Upper lobe of left lung (tissue), 6 donors: ENCODE measurements around the gene SLC26A9. TPM values are rescaled to one million over a fixed set of nuclear protein-coding genes. Genes with fewer than 3 reads are reported as not detected.

Source experiments
- ATAC-seq, 2 donors: fragments of 200-7000 bp; cut with Tn5 transposase; one replicate each; pipeline ENCODE4 v1.9.1; 2022; ENCODE audit warnings: mild to moderate bottlenecking in 2 of 2, moderate library complexity in 2 of 2; ENCODE audit not compliant: low FRiP score in 2 of 2
- DNase-seq, 2 donors: peaks; one replicate each; pipeline ENCODE4 v3.0.0-alpha.2; 2019 to 2020
- H3K27ac ChIP-seq, 4 donors: fragments of 200-600 bp; sonication (generic); one replicate each; pipeline ENCODE4 v1.5.1; 2016 to 2019
- H3K27me3 ChIP-seq, 4 donors: fragments of 200-600 bp; sonication (generic); one replicate each; pipeline ENCODE4 v1.5.1; 2017 to 2019
- H3K36me3 ChIP-seq, 4 donors: fragments of 200-600 bp; sonication (generic); one replicate each; pipeline ENCODE4 v1.5.1; 2016 to 2019
- H3K4me1 ChIP-seq, 4 donors: fragments of 200-600 bp; sonication (generic); one replicate each; pipeline ENCODE4 v1.5.1; 2018 to 2019
- H3K4me3 ChIP-seq, 4 donors: fragments of 200-600 bp; sonication (generic); one replicate each; pipeline ENCODE4 v1.5.1; 2017 to 2019; ENCODE audit warnings: mild to moderate bottlenecking in 2 of 4, moderate library complexity in 1 of 4
- H3K9me3 ChIP-seq, 4 donors: fragments of 200-600 bp; sonication (generic); one replicate each; pipeline ENCODE4 v1.5.1; 2018 to 2019
- EP300 ChIP-seq, 4 donors: sonication (generic); formaldehyde crosslinking; IDR thresholded peaks; one replicate each; pipeline ENCODE4 v1.5.1; 2017; ENCODE audit warnings: antibody characterized with exemption in 4 of 4, control low read depth in 2 of 4
- POLR2A ChIP-seq, 4 donors: fragments of 450-650 bp; IDR thresholded peaks; one replicate each; pipeline ENCODE4 v1.5.1; 2016 to 2017; ENCODE audit warnings: antibody characterized with exemption in 4 of 4, mild to moderate bottlenecking in 2 of 4
- POLR2AphosphoS5 ChIP-seq, 2 donors: sonication (generic); formaldehyde crosslinking; IDR thresholded peaks; one replicate each; pipeline ENCODE4 v1.5.1; 2017; ENCODE audit warnings: antibody characterized with exemption in 2 of 2
- WGBS, 2 donors: methylation state at CpG; one replicate each; pipeline ENCODE4 v1.1.5; 2017 to 2018; 5-methylcytosine and 5-hydroxymethylcytosine counted together
- total RNA-seq, 6 donors: library from RNA; depleted of rRNA in 4 of 6; stranded (reverse); fragments of >200 nt in 4 of 6; gene quantifications; one replicate each; pipeline versions ENCODE4 v1.1.0 to v1.2.1, GENCODE V29; 2016 to 2021
- TF ChIP-seq, protein P1 (sequence below), 6 experiments: fragments of 450-650 bp in 4 of 6; fragments of 200-600 bp in 2 of 6; sonication (generic) in 2 of 6; IDR thresholded peaks; one replicate each; pipeline ENCODE4 v1.5.1; 2016 to 2019; ENCODE audit warnings: antibody characterized with exemption in 6 of 6
- donor health status: DM: no; HTN: no; CAD: no; lungs with moderate emphysema.
- donor health status: DM: no; HTN: yes; CAD: no; lungs with severe emphysema.

Gene SLC26A9
- total RNA-seq, 6 donors from 2014 or later = 10.6 to 31.9 (median 20.9) TPM

DNA sequence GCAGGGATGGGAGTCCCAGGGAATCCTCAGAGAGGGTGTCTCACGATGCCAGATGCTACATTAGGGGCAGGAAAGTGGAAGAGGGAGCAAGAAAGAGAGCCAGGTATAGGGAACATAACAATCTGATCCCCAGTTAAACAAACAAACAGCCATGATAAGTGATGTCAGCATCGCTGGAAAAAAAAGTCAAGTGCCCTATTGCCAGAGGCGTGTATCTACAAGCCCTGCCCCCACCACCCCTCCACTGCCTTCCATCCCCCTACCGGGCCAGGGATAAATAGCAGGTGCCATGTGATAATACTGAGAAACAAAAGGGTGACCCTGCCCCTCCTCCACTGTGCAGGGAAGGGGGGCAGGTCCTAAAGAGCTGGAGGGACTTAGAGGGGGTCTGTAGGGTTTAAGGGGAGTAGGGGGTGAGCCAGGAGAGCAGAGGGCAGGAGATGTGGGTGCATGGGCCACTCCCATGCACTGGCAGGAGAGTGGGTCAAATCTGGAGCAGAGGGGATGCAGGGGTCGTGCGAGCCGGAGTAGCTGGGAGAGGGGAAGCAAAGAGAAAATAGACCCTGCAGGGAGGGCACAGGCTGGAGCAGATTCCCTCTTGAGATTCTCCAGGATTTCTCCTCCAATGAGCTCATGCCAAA lies 3.4 kb downstream of the SLC26A9 start:
- Histone ChIP-seq H3K36me3 (no peaks in the 10 kb centered on the region), H3K4me1 (peaks cover 0 to 32% (median 14%) of the 10 kb centered on the region in 4 donors), H3K27me3 (no peaks in the 10 kb centered on the region), H3K4me3 (no peak overlapping the region), H3K27ac (peak overlapping the region in 2 of 4 donors; percentile 44 to 64), H3K9me3 (no peaks in the 10 kb centered on the region)
- peak in 1 of 2 donors; percentile 3 for ATAC-seq
- TF ChIP-seq POLR2A (IDR thresholded peaks at IDR 0.05) (no peak), POLR2AphosphoS5 (IDR thresholded peaks at IDR 0.05) (no peak), EP300 (IDR thresholded peaks at IDR 0.05) (peak in 1 of 4 donors; percentile 23)
- TF ChIP-seq, protein P1, sequence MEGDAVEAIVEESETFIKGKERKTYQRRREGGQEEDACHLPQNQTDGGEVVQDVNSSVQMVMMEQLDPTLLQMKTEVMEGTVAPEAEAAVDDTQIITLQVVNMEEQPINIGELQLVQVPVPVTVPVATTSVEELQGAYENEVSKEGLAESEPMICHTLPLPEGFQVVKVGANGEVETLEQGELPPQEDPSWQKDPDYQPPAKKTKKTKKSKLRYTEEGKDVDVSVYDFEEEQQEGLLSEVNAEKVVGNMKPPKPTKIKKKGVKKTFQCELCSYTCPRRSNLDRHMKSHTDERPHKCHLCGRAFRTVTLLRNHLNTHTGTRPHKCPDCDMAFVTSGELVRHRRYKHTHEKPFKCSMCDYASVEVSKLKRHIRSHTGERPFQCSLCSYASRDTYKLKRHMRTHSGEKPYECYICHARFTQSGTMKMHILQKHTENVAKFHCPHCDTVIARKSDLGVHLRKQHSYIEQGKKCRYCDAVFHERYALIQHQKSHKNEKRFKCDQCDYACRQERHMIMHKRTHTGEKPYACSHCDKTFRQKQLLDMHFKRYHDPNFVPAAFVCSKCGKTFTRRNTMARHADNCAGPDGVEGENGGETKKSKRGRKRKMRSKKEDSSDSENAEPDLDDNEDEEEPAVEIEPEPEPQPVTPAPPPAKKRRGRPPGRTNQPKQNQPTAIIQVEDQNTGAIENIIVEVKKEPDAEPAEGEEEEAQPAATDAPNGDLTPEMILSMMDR (IDR thresholded peaks at IDR 0.05) = peak in 2 of 6 experiments; percentile 31 to 39
- peak in 1 of 2 donors; percentile 79 for DNase-seq
- WGBS, 2 donors = 49 to 54% methylated on average over 7 of the region's 7 CpGs

- H3K4me3 ChIP-seq = no peak overlapping the region
- 87 to 100% methylated on average over 1 of the region's 1 CpG for WGBS, 2 donors
- DNase-seq = no peak
- no peak for ATAC-seq
- H3K9me3 ChIP-seq = no peaks in the 10 kb centered on the region
- H3K36me3 ChIP-seq = no peaks in the 10 kb centered on the region
- H3K4me1 ChIP-seq = peaks cover 0 to 41% (median 21%) of the 10 kb centered on the region in 4 donors
- H3K27ac ChIP-seq = peak overlapping the region in 2 of 4 donors; percentile 44 to 64
- no peaks in the 10 kb centered on the region for H3K27me3 ChIP-seq
- TF ChIP-seq POLR2AphosphoS5 (IDR thresholded peaks at IDR 0.05) (no peak), EP300 (IDR thresholded peaks at IDR 0.05) (no peak), POLR2A (IDR thresholded peaks at IDR 0.05) (no peak)
- TF ChIP-seq, protein P1 (IDR thresholded peaks at IDR 0.05) = no peak
Measured at GRCh38 chr1:205938682-205939081, 4.6 kb downstream of the SLC26A9 start.

- no peak overlapping the region for H3K4me3 ChIP-seq
- H3K27me3 ChIP-seq = no peaks in the 10 kb centered on the region
- 69 to 82% methylated on average over 7 of the region's 7 CpGs for WGBS, 2 donors
- H3K9me3 ChIP-seq = no peaks in the 10 kb centered on the region
- peak overlapping the region in 3 of 4 donors; percentile 32 to 86 (median 77) for H3K27ac ChIP-seq
- no peak for ATAC-seq
- TF ChIP-seq POLR2A (IDR thresholded peaks at IDR 0.05) (no peak), EP300 (IDR thresholded peaks at IDR 0.05) (no peak), POLR2AphosphoS5 (IDR thresholded peaks at IDR 0.05) (no peak)
- TF ChIP-seq, protein P1 (IDR thresholded peaks at IDR 0.05) = no peak
- H3K4me1 ChIP-seq = peaks cover 6 to 50% (median 26%) of the 10 kb centered on the region in 4 donors
- DNase-seq = no peak
- H3K36me3 ChIP-seq = no peaks in the 10 kb centered on the region
Measured at GRCh38 chr1:205936846-205937586, 6.2 kb downstream of the SLC26A9 start.

- WGBS, 2 donors = 55 to 62% methylated on average over 6 of the region's 6 CpGs
- H3K27me3 ChIP-seq = no peaks in the 10 kb centered on the region
- no peak overlapping the region for H3K4me3 ChIP-seq
- H3K9me3 ChIP-seq = no peaks in the 10 kb centered on the region
- DNase-seq (peak in 1 of 2 donors; percentile 81), ATAC-seq (peak; percentile 17 to 39)
- TF ChIP-seq, protein P1 (IDR thresholded peaks at IDR 0.05) = no peak
- TF ChIP-seq POLR2A (IDR thresholded peaks at IDR 0.05) (peak in 1 of 4 donors; percentile 33), POLR2AphosphoS5 (IDR thresholded peaks at IDR 0.05) (no peak), EP300 (IDR thresholded peaks at IDR 0.05) (no peak)
- peaks cover 6 to 50% (median 24%) of the 10 kb centered on the region in 4 donors for H3K4me1 ChIP-seq
- peak overlapping the region; percentile 32 to 86 (median 78) for H3K27ac ChIP-seq
- H3K36me3 ChIP-seq = no peaks in the 10 kb centered on the region
Measured at GRCh38 chr1:205936311-205936710, 6.9 kb downstream of the SLC26A9 start.
